Ishikawa (cell line): ENCODE measurements around the gene PRXL2B.
A peak's percentile ranks its signal among the peaks of the same experiment; 100 is the strongest.

Experiments
- CEBPB ChIP-seq: IDR thresholded peaks from 2 replicates; pipeline ENCODE4 v1.6.1; 2012
- CREB1 ChIP-seq: IDR thresholded peaks from 2 replicates; pipeline ENCODE4 v1.6.1; 2012; ENCODE audit warnings: low read depth
- EGR1 ChIP-seq: IDR thresholded peaks from 2 replicates; pipeline ENCODE4 v1.6.1; 2012
- EP300 ChIP-seq: IDR thresholded peaks from 2 replicates; pipeline ENCODE4 v1.6.1; 2012; ENCODE audit warnings: borderline replicate concordance
- FOXM1 ChIP-seq: IDR thresholded peaks from 2 replicates; pipeline ENCODE4 v1.6.1; 2012; ENCODE audit warnings: low read depth, borderline replicate concordance
- RAD21 ChIP-seq: IDR thresholded peaks from 2 replicates; pipeline ENCODE4 v1.6.1; 2012; ENCODE audit warnings: low read depth
- USF1 ChIP-seq: IDR thresholded peaks from 2 replicates; pipeline ENCODE4 v1.6.1; 2012
- ZBTB7A ChIP-seq: IDR thresholded peaks from 2 replicates; pipeline ENCODE4 v1.6.1; 2012; ENCODE audit warnings: low read depth
- TF ChIP-seq, protein P1 (sequence below): IDR thresholded peaks from 2 replicates; pipeline ENCODE4 v1.6.1; 2012
- TF ChIP-seq, protein P2 (sequence below): IDR thresholded peaks from 2 replicates; pipeline ENCODE4 v1.6.1; 2012; ENCODE audit warnings: low read depth, mild to moderate bottlenecking

DNA sequence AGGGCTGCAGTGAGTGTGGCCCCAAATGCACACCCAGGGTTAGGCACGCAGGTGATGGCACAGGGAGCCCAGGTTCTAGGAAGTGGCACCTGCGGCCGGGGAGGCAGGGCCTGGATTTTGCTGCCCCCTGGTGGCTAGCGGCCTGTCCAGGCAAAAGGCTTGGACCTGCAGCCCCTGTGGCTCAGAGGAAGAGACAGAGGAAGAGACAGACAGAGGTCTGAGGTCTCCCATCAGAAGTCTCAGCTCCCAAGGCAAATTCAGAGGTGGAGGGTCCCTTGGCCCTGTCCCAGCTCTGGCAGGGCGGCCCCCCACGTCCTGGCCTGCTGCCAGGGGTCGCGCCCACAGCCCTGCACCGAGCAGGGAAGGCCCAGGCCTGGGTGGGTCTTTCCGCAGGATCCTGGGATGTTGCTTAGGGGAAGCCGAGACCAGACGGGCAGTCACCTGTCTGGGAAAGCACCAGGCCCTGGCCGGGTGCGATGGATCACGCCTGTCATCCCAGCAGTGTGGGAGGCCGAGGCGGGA is 38.4 kb upstream of the PRXL2B start:
- TF ChIP-seq ZBTB7A (peak; percentile 77; the same call in 1 of the 2 replicates), EGR1 (no peak), RAD21 (peak; percentile 94), CREB1 (no peak), CEBPB (no peak), FOXM1 (no peak), USF1 (no peak), EP300 (no peak)
- TF ChIP-seq, protein P1, sequence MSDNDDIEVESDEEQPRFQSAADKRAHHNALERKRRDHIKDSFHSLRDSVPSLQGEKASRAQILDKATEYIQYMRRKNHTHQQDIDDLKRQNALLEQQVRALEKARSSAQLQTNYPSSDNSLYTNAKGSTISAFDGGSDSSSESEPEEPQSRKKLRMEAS = peak; percentile 4; the same call in 1 of the 2 replicates
- TF ChIP-seq, protein P2, sequence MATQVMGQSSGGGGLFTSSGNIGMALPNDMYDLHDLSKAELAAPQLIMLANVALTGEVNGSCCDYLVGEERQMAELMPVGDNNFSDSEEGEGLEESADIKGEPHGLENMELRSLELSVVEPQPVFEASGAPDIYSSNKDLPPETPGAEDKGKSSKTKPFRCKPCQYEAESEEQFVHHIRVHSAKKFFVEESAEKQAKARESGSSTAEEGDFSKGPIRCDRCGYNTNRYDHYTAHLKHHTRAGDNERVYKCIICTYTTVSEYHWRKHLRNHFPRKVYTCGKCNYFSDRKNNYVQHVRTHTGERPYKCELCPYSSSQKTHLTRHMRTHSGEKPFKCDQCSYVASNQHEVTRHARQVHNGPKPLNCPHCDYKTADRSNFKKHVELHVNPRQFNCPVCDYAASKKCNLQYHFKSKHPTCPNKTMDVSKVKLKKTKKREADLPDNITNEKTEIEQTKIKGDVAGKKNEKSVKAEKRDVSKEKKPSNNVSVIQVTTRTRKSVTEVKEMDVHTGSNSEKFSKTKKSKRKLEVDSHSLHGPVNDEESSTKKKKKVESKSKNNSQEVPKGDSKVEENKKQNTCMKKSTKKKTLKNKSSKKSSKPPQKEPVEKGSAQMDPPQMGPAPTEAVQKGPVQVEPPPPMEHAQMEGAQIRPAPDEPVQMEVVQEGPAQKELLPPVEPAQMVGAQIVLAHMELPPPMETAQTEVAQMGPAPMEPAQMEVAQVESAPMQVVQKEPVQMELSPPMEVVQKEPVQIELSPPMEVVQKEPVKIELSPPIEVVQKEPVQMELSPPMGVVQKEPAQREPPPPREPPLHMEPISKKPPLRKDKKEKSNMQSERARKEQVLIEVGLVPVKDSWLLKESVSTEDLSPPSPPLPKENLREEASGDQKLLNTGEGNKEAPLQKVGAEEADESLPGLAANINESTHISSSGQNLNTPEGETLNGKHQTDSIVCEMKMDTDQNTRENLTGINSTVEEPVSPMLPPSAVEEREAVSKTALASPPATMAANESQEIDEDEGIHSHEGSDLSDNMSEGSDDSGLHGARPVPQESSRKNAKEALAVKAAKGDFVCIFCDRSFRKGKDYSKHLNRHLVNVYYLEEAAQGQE = no peak
